Gastrocnemius medialis (tissue), 4 donors: ENCODE measurements around the gene EHD4. TPM values are rescaled to one million over a fixed set of nuclear protein-coding genes. Genes with fewer than 3 reads are reported as not detected.
A peak's percentile ranks its signal among the peaks of the same experiment; 100 is the strongest.

Experiments
- ATAC-seq, 2 donors: fragments of 150-250 bp; one replicate each; pipeline ENCODE4 v1.9.1; 2016
- DNase-seq, 2 donors: peaks; one replicate each; pipeline ENCODE4 v3.0.0-alpha.2; 2019
- H3K27ac ChIP-seq, 4 donors: fragments of 200-600 bp; sonication (generic); 1 replicate in 1 of 4; 2 replicates in 3 of 4; pipeline ENCODE4 v1.5.1; 2016 to 2018; ENCODE audit warnings: mild to moderate bottlenecking in 2 of 4, moderate library complexity in 1 of 4
- H3K27me3 ChIP-seq, 3 donors: fragments of 200-600 bp; sonication (generic) in 2 of 3; 1 replicate in 1 of 3; 2 replicates in 2 of 3; pipeline versions ENCODE4 v1.5.1 to v1.6.0; 2016 to 2019; ENCODE audit warnings: mild to moderate bottlenecking in 1 of 3, moderate library complexity in 1 of 3
- H3K36me3 ChIP-seq, 2 donors: fragments of 200-600 bp; sonication (generic) in 1 of 2; one replicate each; pipeline ENCODE4 v1.5.1; 2017 to 2018
- H3K4me1 ChIP-seq, 2 donors: fragments of 200-600 bp; sonication (generic) in 1 of 2; one replicate each; pipeline ENCODE4 v1.5.1; 2016 to 2017; ENCODE audit warnings: mild to moderate bottlenecking in 2 of 2
- H3K4me3 ChIP-seq, 4 donors: fragments of 200-600 bp; sonication (generic) in 3 of 4; 1 replicate in 1 of 4; 2 replicates in 3 of 4; pipeline ENCODE4 v1.5.1; 2016 to 2019; ENCODE audit warnings: mild to moderate bottlenecking in 2 of 4
- H3K9me3 ChIP-seq, 3 donors: fragments of 200-600 bp; sonication (generic) in 2 of 3; 1 replicate in 1 of 3; 2 replicates in 2 of 3; pipeline ENCODE4 v1.5.1; 2016 to 2019
- POLR2A ChIP-seq, 2 donors: fragments of 450-650 bp; IDR thresholded peaks; one replicate each; pipeline ENCODE4 v1.6.1; 2017; ENCODE audit warnings: antibody characterized with exemption in 2 of 2, mild to moderate bottlenecking in 2 of 2, moderate library complexity in 2 of 2
- in situ Hi-C, 4 donors: fragments of 200-750 bp; cut with MboI; loops; one replicate each; pipeline versions ENCODE4 v1.15.0 to v1.8.0; 2017; ENCODE audit warnings: low sequenced_read_pairs in 4 of 4
- intact Hi-C: fragments of 100-400 bp; cut with DNase I; formaldehyde crosslinking; loops from one replicate; pipeline ENCODE4 v1.15.1; 2023; ENCODE audit warnings: low total_unique reads
- total RNA-seq, 4 donors: library from RNA; depleted of rRNA; stranded (reverse); fragments of >200 nt; gene quantifications; one replicate each; pipeline versions ENCODE4 v1.1.0 to v1.2.3, GENCODE V29; 2016
- TF ChIP-seq, protein P1 (sequence below), 5 experiments: fragments of 450-650 bp in 3 of 5; fragments of 200-600 bp in 2 of 5; sonication (generic) in 2 of 5; IDR thresholded peaks in 4 of 5; conservative IDR thresholded peaks in 1 of 5; 1 replicate in 4 of 5; 2 replicates in 1 of 5; pipeline ENCODE4 v1.5.1; 2016 to 2019; ENCODE audit warnings: antibody characterized with exemption in 5 of 5, mild to moderate bottlenecking in 3 of 5, moderate library complexity in 3 of 5

EHD4 gene
- total RNA-seq, 4 donors from 2014 or later: 3.8 to 7.1 (median 4.3) TPM

DNA sequence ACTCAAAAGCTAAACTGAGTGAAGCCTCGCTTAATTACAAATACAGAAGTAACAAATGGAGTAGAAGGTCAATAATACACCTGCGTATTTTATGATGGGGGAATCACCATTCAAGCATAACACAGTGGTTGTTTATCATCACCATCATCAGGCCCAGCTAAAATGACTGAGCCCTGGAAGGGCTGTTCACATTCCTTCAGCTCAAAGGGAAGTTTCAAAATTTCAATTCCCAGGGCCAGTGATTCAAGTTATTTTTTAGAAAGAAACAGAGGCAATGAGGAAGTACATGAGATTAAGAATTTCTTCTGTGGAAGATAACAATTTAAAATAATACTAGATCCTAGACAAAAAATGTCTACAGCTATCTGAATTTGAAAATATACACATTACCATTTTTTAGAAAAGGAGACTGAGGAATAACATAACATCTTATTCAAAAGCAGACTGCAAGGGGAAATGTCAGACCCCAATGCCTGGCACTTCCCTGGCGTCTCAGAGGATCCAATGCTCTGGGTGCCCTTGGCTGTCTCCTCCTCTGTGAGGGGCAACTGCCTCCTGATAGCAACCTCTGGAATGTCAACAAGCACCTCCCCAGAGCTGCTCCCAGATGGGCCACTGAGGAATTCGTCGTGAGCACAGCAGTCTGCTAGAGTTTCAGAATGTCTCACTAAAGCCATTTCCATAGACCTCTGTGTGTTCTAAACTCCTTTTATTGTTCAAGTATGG is 22.8 kb downstream of the EHD4 start:
- Histone ChIP-seq H3K27ac (peak overlapping the region in 3 of 4 donors; percentile 34 to 54 (median 52)), H3K9me3 (no peaks in the 10 kb centered on the region), H3K27me3 (no peaks in the 10 kb centered on the region), H3K4me1 (peaks cover 0 to 11% of the 10 kb centered on the region in 2 donors), H3K36me3 (no peaks in the 10 kb centered on the region), H3K4me3 (no peak overlapping the region)
- intact Hi-C loops (no loop called here), in situ Hi-C loops (no loop called here)
- DNase-seq: no peak
- TF ChIP-seq, protein P1, sequence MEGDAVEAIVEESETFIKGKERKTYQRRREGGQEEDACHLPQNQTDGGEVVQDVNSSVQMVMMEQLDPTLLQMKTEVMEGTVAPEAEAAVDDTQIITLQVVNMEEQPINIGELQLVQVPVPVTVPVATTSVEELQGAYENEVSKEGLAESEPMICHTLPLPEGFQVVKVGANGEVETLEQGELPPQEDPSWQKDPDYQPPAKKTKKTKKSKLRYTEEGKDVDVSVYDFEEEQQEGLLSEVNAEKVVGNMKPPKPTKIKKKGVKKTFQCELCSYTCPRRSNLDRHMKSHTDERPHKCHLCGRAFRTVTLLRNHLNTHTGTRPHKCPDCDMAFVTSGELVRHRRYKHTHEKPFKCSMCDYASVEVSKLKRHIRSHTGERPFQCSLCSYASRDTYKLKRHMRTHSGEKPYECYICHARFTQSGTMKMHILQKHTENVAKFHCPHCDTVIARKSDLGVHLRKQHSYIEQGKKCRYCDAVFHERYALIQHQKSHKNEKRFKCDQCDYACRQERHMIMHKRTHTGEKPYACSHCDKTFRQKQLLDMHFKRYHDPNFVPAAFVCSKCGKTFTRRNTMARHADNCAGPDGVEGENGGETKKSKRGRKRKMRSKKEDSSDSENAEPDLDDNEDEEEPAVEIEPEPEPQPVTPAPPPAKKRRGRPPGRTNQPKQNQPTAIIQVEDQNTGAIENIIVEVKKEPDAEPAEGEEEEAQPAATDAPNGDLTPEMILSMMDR (IDR thresholded peaks at IDR 0.05 in 4 of 5, conservative IDR thresholded peaks at IDR 0.05 in 1 of 5): no peak
- TF ChIP-seq POLR2A (IDR thresholded peaks at IDR 0.05): no peak
- no peak for ATAC-seq

DNA sequence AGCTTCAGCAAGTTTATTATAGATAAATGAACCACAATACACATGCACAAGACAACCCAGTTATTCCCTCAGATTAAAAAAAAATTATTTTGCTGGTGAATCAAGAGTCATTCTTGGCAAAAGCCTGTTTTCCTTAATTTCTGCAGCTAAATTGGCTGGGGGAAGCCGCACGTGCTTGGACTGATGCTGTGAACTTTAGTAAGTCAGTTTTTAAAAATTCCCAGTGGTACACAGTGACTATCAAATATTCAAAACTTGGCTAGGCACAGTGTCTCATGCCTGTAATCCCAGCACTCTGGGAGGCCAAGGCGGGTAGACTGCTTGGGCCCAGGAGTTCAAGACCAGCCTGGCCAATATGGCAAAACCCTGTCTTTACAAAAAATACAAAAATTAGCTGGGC is 23.9 kb downstream of the EHD4 start:
- H3K9me3 ChIP-seq: no peaks in the 10 kb centered on the region
- intact Hi-C loops: no loop called here
- in situ Hi-C loops: no loop called here
- H3K4me1 ChIP-seq: peaks cover 0 to 21% of the 10 kb centered on the region in 2 donors
- no peak for TF ChIP-seq POLR2A (IDR thresholded peaks at IDR 0.05)
- TF ChIP-seq, protein P1 (IDR thresholded peaks at IDR 0.05 in 4 of 5, conservative IDR thresholded peaks at IDR 0.05 in 1 of 5): no peak
- H3K27me3 ChIP-seq: no peaks in the 10 kb centered on the region
- ATAC-seq (peak; percentile 46 to 50), DNase-seq (peak; percentile 37 to 65)
- H3K4me3 ChIP-seq: no peak overlapping the region
- H3K36me3 ChIP-seq: no peaks in the 10 kb centered on the region
- peak overlapping the region in 2 of 4 donors; percentile 52 to 54 for H3K27ac ChIP-seq

DNA sequence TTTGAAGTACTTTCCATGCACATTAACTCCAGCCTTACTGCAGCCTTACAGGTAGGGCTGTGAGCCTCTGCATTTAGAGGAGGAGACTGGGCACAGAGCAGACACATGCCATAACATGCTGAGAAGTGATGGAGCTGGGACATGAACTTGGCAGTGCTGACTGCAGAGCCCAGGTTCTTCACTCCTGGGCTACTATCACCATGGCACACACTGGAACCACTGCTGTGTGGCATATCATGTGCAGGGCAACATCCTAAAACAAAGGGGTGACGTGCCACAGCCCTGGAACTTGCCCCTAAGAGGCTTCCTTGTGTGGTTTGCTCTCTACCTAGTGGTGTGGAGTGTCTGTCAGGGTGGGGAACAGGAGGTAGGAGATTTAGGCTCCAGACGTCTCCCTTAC is 25.4 kb downstream of the EHD4 start:
- Histone ChIP-seq H3K36me3 (no peaks in the 10 kb centered on the region), H3K4me1 (peaks cover 0 to 21% of the 10 kb centered on the region in 2 donors), H3K27ac (no peak overlapping the region), H3K4me3 (no peak overlapping the region), H3K27me3 (no peaks in the 10 kb centered on the region), H3K9me3 (no peaks in the 10 kb centered on the region)
- in situ Hi-C loops: no loop called here
- ATAC-seq (no peak), DNase-seq (no peak)
- TF ChIP-seq, protein P1 (IDR thresholded peaks at IDR 0.05 in 4 of 5, conservative IDR thresholded peaks at IDR 0.05 in 1 of 5): no peak
- TF ChIP-seq POLR2A (IDR thresholded peaks at IDR 0.05): no peak
- intact Hi-C loops: no loop called here

DNA sequence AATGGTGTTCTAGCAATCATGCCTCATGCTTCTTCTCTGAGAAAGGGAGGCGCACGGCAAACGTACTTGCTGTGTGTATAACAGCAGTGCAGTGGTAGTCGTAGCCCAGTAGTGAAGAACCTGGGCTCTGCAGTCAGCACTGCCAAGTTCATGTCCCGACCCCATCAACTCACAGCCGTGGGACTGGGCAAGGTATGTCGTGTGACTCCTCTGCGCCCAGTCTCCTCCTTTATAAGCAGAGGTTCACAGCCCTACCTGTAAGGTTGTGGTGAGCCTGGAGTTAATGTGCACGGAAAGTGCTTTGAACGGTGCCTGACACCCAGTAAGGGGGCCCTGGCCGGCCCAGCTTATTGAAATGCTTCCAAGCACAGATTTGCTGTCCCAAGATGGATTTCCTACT is 26.6 kb downstream of the EHD4 start:
- no peak overlapping the region for H3K4me3 ChIP-seq
- H3K4me1 ChIP-seq: peaks cover 0 to 21% of the 10 kb centered on the region in 2 donors
- no peaks in the 10 kb centered on the region for H3K27me3 ChIP-seq
- DNase-seq: no peak
- no peak for ATAC-seq
- H3K9me3 ChIP-seq: no peaks in the 10 kb centered on the region
- in situ Hi-C loops: no loop called here
- no peak overlapping the region for H3K27ac ChIP-seq
- intact Hi-C loops: no loop called here
- no peaks in the 10 kb centered on the region for H3K36me3 ChIP-seq
- TF ChIP-seq, protein P1 (IDR thresholded peaks at IDR 0.05 in 4 of 5, conservative IDR thresholded peaks at IDR 0.05 in 1 of 5): no peak
